T1000 (cell line): Measurements from ENCODE around the gene GAB4.

Source experiments
- DNase-seq: peaks from one replicate; lab custom pipeline; 2025; ENCODE audit warnings: mixed read lengths; lab: John Stamatoyannopoulos, UW

GAB4 gene

GRCh38 chr22:16914006-16914405 lies 94.0 kb downstream of the GAB4 start:
- DNase-seq, result no peak

DNA sequence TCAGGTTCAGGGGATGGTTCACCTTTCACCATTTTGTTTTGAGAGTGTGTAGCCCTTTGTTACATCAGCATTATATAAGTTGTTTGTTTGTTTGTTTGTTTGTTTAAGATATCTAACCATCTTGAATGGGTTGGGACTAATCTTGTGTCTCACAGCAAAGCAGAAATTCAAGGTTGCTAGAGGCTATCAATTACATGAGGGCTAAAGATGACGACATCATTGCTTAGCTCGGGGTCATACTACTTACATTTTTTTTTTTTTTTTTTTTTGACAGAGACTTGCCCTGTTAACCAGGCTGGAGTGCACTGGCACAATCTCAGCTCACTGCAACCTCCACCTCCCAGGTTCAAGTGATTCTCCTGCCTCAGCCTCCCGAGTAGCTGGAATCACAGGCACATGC lies 95.7 kb downstream of the GAB4 start:
- no peak for DNase-seq
